HepG2 (cell line): ENCODE data around the gene PYCR2. TPM values are rescaled to one million over a fixed set of nuclear protein-coding genes. Genes with fewer than 3 reads are reported as not detected.

Experiments
- ATAC-seq: fragments of 200-7000 bp; cut with Tn5 transposase; 3 replicates; pipeline ENCODE4 v1.9.1; 2020; ENCODE audit warnings: mild to moderate bottlenecking, moderate library complexity
- BruUV-seq: library from RNA; stranded (reverse); fragments of 400-500 nt; replicated peaks from 2 replicates; lab custom pipeline; 2021; lab: Mats Ljungman, UMichigan
- CTCF ChIA-PET: fragments of 300-600 bp; formaldehyde crosslinking; extraction: SDS; loops from one replicate; lab custom pipeline; 2021; ENCODE audit warnings: low total read pairs, inconsistent platforms, low intra/inter-chr PET ratio; lab: Yijun Ruan, JAX
- POLR2A ChIA-PET: fragments of 350-600 bp; sonication (Branson Sonifier 250); formaldehyde crosslinking; loops from one replicate; lab custom pipeline; 2020; ENCODE audit warnings: antibody characterized with exemption, inconsistent platforms; lab: Yijun Ruan, JAX
- DNase-seq: peaks from one replicate; pipeline ENCODE4 v3.0.0-alpha.2; 2015; ENCODE audit warnings: low spot score
- FAIRE-seq: peaks from 3 replicates; lab custom pipeline; 2011; peaks lifted over from hg19 to GRCh38; lab: Jason Lieb, UNC
- H2AFZ ChIP-seq: one replicate; pipeline ENCODE4 v1.6.1; 2011; ENCODE audit warnings: low read length, inconsistent platforms
- H3K27ac ChIP-seq: fragments of 300-600 bp; 3 replicates; pipeline ENCODE4 v1.8.0; 2011; ENCODE audit warnings: mixed run types, mild to moderate bottlenecking, mixed read lengths, low read length, inconsistent platforms; ENCODE audit not compliant: insufficient read depth; ENCODE audit errors: extremely low read length
- H3K27me3 ChIP-seq, 2 experiments: fragments of 200-600 bp in 1 of 2; 2 replicates in 1 of 2; 3 replicates in 1 of 2; pipeline versions ENCODE4 v1.6.0 to v1.8.0; 2011; ENCODE audit warnings: low read length in 2 of 2, mild to moderate bottlenecking in 2 of 2, moderate library complexity in 2 of 2, inconsistent platforms in 1 of 2; ENCODE audit not compliant: insufficient read depth in 2 of 2, control insufficient read depth in 1 of 2
- H3K36me3 ChIP-seq, 2 experiments: fragments of 200-600 bp in 1 of 2; replicated peaks in 1 of 2; 2 replicates in 1 of 2; 3 replicates in 1 of 2; pipeline versions ENCODE4 v1.5.1 to v1.8.0; 2011; ENCODE audit warnings: low read length in 2 of 2, inconsistent platforms in 1 of 2; ENCODE audit not compliant: insufficient read depth in 2 of 2, control insufficient read depth in 1 of 2
- H3K4me1 ChIP-seq: 2 replicates; pipeline ENCODE4 v1.5.1; 2012; ENCODE audit warnings: low read length, inconsistent platforms; ENCODE audit not compliant: insufficient read depth
- H3K4me2 ChIP-seq: 2 replicates; pipeline ENCODE4 v1.6.0; 2011; ENCODE audit warnings: low read depth, low read length, inconsistent platforms
- H3K4me3 ChIP-seq, 3 experiments: fragments of 200-600 bp in 1 of 3; sonication (generic), shearing (Covaris generic) in 1 of 3; replicated peaks in 1 of 3; 2 replicates each; pipeline ENCODE4 v1.5.1; 2011 to 2016; ENCODE audit warnings: low read length in 3 of 3, inconsistent platforms in 2 of 3, low read depth in 2 of 3, mild to moderate bottlenecking in 2 of 3, control low read depth in 1 of 3, mixed read lengths in 1 of 3; ENCODE audit not compliant: insufficient read depth in 1 of 3
- H3K79me2 ChIP-seq: one replicate; pipeline ENCODE4 v1.6.1; 2011; ENCODE audit warnings: low read length, inconsistent platforms; ENCODE audit not compliant: insufficient read depth
- H3K9ac ChIP-seq: 2 replicates; pipeline ENCODE4 v1.6.0; 2011; ENCODE audit warnings: mild to moderate bottlenecking, low read depth, low read length, inconsistent platforms; ENCODE audit not compliant: insufficient read depth
- H3K9me3 ChIP-seq: 2 replicates; pipeline ENCODE4 v1.5.1; 2012; ENCODE audit warnings: mild to moderate bottlenecking, low read length
- H4K20me1 ChIP-seq: 2 replicates; pipeline ENCODE4 v1.6.0; 2011; ENCODE audit warnings: inconsistent platforms, mild to moderate bottlenecking, low read length, moderate library complexity; ENCODE audit not compliant: insufficient read depth
- CAMTA2 ChIP-seq: sonication (generic); formaldehyde crosslinking; IDR thresholded peaks from 2 replicates; pipeline ENCODE4 v1.4.0; 2020; ENCODE audit warnings: mild to moderate bottlenecking, missing genetic modification reagents, borderline replicate concordance
- ESRRA ChIP-seq: sonication (generic); formaldehyde crosslinking; IDR thresholded peaks from 2 replicates; pipeline ENCODE4 v1.5.1; 2020; ENCODE audit warnings: mild to moderate bottlenecking, low read depth, missing genetic modification reagents
- ETV5 ChIP-seq: IDR thresholded peaks from 2 replicates; pipeline ENCODE4 v1.6.1; 2018; ENCODE audit warnings: missing biosample characterization, missing genetic modification reagents, inconsistent platforms, borderline replicate concordance
- FOXA1 ChIP-seq, 2 experiments: fragments of 450-650 bp in 1 of 2; sonication (generic) in 1 of 2; formaldehyde crosslinking in 1 of 2; IDR thresholded peaks; 2 replicates each; pipeline versions ENCODE4 v1.4.0 to v1.6.1; 2016 to 2020; ENCODE audit warnings: missing genetic modification reagents in 1 of 2
- HNRNPUL1 ChIP-seq: fragments of 200-400 bp; formaldehyde crosslinking; IDR thresholded peaks from 2 replicates; pipeline ENCODE4 v1.6.1; 2017; ENCODE audit warnings: low read depth, mild to moderate bottlenecking, low read length, moderate library complexity
- ISX ChIP-seq: sonication (generic); formaldehyde crosslinking; conservative IDR thresholded peaks from 2 replicates; pipeline ENCODE4 v1.5.0; 2020; ENCODE audit warnings: missing genetic modification reagents
- JUNB ChIP-seq: sonication (generic); formaldehyde crosslinking; IDR thresholded peaks from 2 replicates; pipeline ENCODE4 v1.8.0; 2022; ENCODE audit warnings: missing genetic modification reagents, mild to moderate bottlenecking, borderline replicate concordance
- MXD4 ChIP-seq: IDR thresholded peaks from 2 replicates; pipeline ENCODE4 v1.6.1; 2016; ENCODE audit warnings: mild to moderate bottlenecking, missing biosample characterization, missing genetic modification reagents
- NR2F6 ChIP-seq, 2 experiments: IDR thresholded peaks; 2 replicates each; pipeline ENCODE4 v1.6.1; 2016; ENCODE audit warnings: antibody characterized with exemption in 1 of 2, mild to moderate bottlenecking in 1 of 2
- ZBTB21 ChIP-seq: sonication (generic); formaldehyde crosslinking; IDR thresholded peaks from 2 replicates; pipeline ENCODE4 v1.4.0; 2020; ENCODE audit warnings: missing genetic modification reagents
- ZSCAN12 ChIP-seq: sonication (generic); formaldehyde crosslinking; IDR thresholded peaks from 2 replicates; pipeline ENCODE4 v1.9.0; 2021; ENCODE audit warnings: mild to moderate bottlenecking, missing genetic modification reagents
- WGBS: methylation state at CpG from one replicate; pipeline ENCODE4 v1.1.6; 2017; ENCODE audit warnings: low lambda C conversion rate; 5-methylcytosine and 5-hydroxymethylcytosine counted together
- in situ Hi-C: cut with HindIII; loops from 2 replicates; pipeline ENCODE4 v1.10.0; 2017; ENCODE audit warnings: low pct_unique_long_range_greater_than_20kb; ENCODE audit not compliant: extremely low pct_ligation_motif_present
- intact Hi-C: fragments of 100-400 bp; cut with micrococcal nuclease; formaldehyde crosslinking; loops from one replicate; pipeline ENCODE4 v1.10.0; 2022; ENCODE audit not compliant: unreplicated experiment
- polyA plus RNA-seq, 8 experiments: library from polyadenylated mRNA; depleted of rRNA in 3 of 8; stranded (reverse) in 7 of 8; unstranded in 1 of 8; fragments of >200 nt; fragmentation: Illumina TruSeq in 4 of 8; extraction: Trizol in 4 of 8; gene quantifications; 2 replicates each; pipeline versions ENCODE4 v1.2.1 to v1.2.3, GENCODE V29; 2011 to 2016; ENCODE audit warnings: low read depth in 4 of 8, missing spikeins in 1 of 8, mixed read lengths in 1 of 8; ENCODE audit not compliant: insufficient read depth in 1 of 8
- total RNA-seq, 5 experiments: library from RNA; depleted of rRNA; stranded (reverse); fragments of >200 nt; fragmentation: Illumina TruSeq; extraction: Trizol; gene quantifications; 2 replicates each; pipeline ENCODE4 v1.2.3, GENCODE V29; 2016; ENCODE audit warnings: low read depth in 1 of 5
- TF ChIP-seq, protein P1 (sequence below): sonication (generic); formaldehyde crosslinking; IDR thresholded peaks from 2 replicates; pipeline ENCODE4 v1.4.0; 2020; ENCODE audit warnings: missing genetic modification reagents, borderline replicate concordance
- TF ChIP-seq, protein P2 (sequence below): IDR thresholded peaks from 2 replicates; pipeline ENCODE4 v1.6.1; 2016; ENCODE audit warnings: low read depth

PYCR2 gene
- total and polyA plus RNA-seq, 2 of the 13 experiments (the other 11 are each of a cell fraction or from before 2014, with no cell fraction given) = 47.2 to 47.8 TPM

DNA sequence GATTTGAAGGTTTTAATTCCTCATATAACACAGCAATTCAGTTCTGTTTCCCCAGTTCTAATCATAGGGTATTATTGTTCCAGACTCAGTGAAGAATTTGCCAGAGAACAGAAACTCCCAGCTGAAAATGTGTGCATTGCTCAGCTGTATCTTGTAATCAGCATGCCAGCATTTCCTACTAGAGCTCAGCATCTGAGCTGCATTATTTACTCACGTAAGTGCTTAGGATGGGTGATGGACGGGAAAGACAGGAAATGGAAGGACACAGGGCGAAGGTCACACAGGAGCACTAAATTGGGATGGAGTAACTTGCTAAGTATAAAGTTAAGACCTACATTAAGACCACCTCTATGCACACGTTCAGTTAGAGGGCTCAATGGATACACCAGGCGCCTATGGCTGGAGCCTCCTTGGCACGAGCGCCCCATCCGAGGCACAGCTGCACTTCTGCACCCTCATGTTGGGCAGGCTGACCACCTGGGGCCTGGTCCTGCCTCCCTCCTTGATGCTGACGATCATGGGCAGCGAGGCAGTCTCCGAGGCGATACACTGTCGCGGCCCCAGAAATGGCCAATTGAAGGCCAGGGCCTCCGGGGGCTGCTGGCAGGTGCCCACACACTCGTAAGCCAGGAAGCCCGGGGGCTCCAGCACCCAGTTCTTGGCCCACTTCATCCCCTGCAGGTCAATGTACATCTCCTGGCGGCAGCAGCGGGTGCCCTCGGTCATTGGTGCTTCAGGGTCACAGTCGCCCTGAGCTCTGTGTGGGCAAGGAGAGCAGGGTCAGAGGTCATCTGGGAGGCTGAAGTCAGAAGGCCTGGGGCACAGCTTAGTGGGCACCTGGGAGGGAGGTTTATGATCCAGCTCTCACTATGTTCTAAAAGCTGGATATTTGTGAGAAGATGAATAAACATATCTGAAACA is 13.3 kb upstream of the PYCR2 start:
- ATAC-seq (no peak), FAIRE-seq (no peak), DNase-seq (no peak)
- no TSS peak for BruUV-seq
- H3K4me2 ChIP-seq = peak overlapping the region; percentile 29
- H2AFZ ChIP-seq = no peak overlapping the region
- H4K20me1 ChIP-seq = no peaks in the 10 kb centered on the region
- no peaks in the 10 kb centered on the region for H3K79me2 ChIP-seq
- H3K4me1 ChIP-seq = peaks cover 44% of the 10 kb centered on the region
- intact Hi-C loops = no loop called here
- CTCF ChIA-PET = no interaction called here
- in situ Hi-C loops = no loop called here
- no peak overlapping the region for H3K27ac ChIP-seq
- WGBS = 50% methylated on average over 9 of the region's 21 CpGs
- TF ChIP-seq FOXA1 (IDR thresholded peaks at IDR 0.05) (no peak), FOXA1 (CRISPR knock-in tag; IDR thresholded peaks at IDR 0.05) (peak; percentile 35; the same call in 1 of the 2 replicates), ZSCAN12 (CRISPR knock-in tag) (no peak), ETV5 (CRISPR knock-in tag) (peak; percentile 23; the same call in 1 of the 2 replicates), NR2F6 (IDR thresholded peaks at IDR 0.05) (peak; percentile 14; the same call in 1 of the 2 replicates), NR2F6 (CRISPR knock-in tag; IDR thresholded peaks at IDR 0.05) (peak; percentile 49; the same call in 1 of the 2 replicates)
- peaks cover 0 to 7% of the 10 kb centered on the region in 2 experiments; a peak in 1 of 5 replicates for H3K27me3 ChIP-seq
- H3K9me3 ChIP-seq = no peaks in the 10 kb centered on the region
- no peak overlapping the region for H3K4me3 ChIP-seq
- POLR2A ChIA-PET = interaction anchor here (3.5 kb wide), 1 partner anchor 14 kb away, joined by 16 read pairs; the partner anchor contains the start of gene PYCR2
- no peaks in the 10 kb centered on the region for H3K36me3 ChIP-seq
- H3K9ac ChIP-seq = no peak overlapping the region

DNA sequence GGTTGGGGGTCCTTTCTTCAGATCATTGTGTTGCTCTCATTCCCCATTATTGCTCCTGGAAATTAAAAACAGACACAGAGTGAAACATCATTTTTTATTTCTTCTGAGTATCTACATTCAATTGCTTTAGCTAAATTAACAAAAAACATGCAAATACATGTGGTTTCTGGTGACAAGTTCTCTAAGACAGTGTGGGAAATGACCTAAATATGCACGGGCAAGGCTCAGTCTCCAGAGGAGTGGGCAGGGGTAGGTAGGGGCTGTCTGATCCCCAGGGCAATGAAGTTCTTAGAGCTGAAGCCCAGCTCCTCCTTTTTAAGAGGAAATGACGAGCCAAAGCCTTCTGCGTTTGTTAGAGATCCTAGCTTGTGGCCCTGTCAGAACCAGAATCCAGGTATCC is 12.5 kb upstream of the PYCR2 start:
- ATAC-seq (no peak), FAIRE-seq (no peak), DNase-seq (no peak)
- no peaks in the 10 kb centered on the region for H3K36me3 ChIP-seq
- ChIA-PET CTCF (no interaction called here), POLR2A (interaction anchor here (3.5 kb wide), 1 partner anchor 13 kb away, joined by 16 read pairs; the partner anchor contains the start of gene PYCR2)
- no peak overlapping the region for H3K27ac ChIP-seq
- BruUV-seq = no TSS peak
- H3K9me3 ChIP-seq = no peaks in the 10 kb centered on the region
- no peaks in the 10 kb centered on the region for H4K20me1 ChIP-seq
- intact Hi-C loops (no loop called here), in situ Hi-C loops (no loop called here)
- no peak overlapping the region for H3K9ac ChIP-seq
- no peak overlapping the region for H2AFZ ChIP-seq
- no peak overlapping the region for H3K4me3 ChIP-seq
- peaks cover 0 to 3% of the 10 kb centered on the region in 2 experiments; a peak in 1 of 5 replicates for H3K27me3 ChIP-seq
- H3K79me2 ChIP-seq = no peaks in the 10 kb centered on the region
- H3K4me1 ChIP-seq = peaks cover 42% of the 10 kb centered on the region
- 26% methylated on average over 3 of the region's 3 CpGs for WGBS
- peak overlapping the region; percentile 29 for H3K4me2 ChIP-seq
- TF ChIP-seq, protein P1, sequence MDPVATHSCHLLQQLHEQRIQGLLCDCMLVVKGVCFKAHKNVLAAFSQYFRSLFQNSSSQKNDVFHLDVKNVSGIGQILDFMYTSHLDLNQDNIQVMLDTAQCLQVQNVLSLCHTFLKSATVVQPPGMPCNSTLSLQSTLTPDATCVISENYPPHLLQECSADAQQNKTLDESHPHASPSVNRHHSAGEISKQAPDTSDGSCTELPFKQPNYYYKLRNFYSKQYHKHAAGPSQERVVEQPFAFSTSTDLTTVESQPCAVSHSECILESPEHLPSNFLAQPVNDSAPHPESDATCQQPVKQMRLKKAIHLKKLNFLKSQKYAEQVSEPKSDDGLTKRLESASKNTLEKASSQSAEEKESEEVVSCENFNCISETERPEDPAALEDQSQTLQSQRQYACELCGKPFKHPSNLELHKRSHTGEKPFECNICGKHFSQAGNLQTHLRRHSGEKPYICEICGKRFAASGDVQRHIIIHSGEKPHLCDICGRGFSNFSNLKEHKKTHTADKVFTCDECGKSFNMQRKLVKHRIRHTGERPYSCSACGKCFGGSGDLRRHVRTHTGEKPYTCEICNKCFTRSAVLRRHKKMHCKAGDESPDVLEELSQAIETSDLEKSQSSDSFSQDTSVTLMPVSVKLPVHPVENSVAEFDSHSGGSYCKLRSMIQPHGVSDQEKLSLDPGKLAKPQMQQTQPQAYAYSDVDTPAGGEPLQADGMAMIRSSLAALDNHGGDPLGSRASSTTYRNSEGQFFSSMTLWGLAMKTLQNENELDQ (CRISPR knock-in tag) = no peak
- TF ChIP-seq HNRNPUL1 (no peak), ISX (CRISPR knock-in tag) (no peak), JUNB (CRISPR knock-in tag) (no peak), ZBTB21 (CRISPR knock-in tag) (no peak), MXD4 (CRISPR knock-in tag) (no peak), CAMTA2 (no peak), ESRRA (CRISPR knock-in tag) (no peak)
- TF ChIP-seq, protein P2, sequence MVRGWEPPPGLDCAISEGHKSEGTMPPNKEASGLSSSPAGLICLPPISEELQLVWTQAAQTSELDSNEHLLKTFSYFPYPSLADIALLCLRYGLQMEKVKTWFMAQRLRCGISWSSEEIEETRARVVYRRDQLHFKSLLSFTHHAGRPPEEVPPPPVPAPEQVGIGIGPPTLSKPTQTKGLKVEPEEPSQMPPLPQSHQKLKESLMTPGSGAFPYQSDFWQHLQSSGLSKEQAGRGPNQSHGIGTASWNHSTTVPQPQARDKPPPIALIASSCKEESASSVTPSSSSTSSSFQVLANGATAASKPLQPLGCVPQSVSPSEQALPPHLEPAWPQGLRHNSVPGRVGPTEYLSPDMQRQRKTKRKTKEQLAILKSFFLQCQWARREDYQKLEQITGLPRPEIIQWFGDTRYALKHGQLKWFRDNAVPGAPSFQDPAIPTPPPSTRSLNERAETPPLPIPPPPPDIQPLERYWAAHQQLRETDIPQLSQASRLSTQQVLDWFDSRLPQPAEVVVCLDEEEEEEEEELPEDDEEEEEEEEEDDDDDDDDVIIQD (CRISPR knock-in tag) = no peak
